Neuronal stem cell (in vitro differentiated cells): Measurements from ENCODE around the gene SH3RF2.

Source experiments
- DNase-seq: peaks from one replicate; pipeline ENCODE4 v3.0.0-alpha.2; 2013; ENCODE audit warnings: low spot score
- H2AFZ ChIP-seq: one replicate; pipeline ENCODE4 v1.6.1; 2013; ENCODE audit warnings: mild to moderate bottlenecking, low read length, inconsistent platforms
- H2AK5ac ChIP-seq: 2 replicates; pipeline ENCODE4 v1.6.1; 2013; ENCODE audit warnings: low read depth, mild to moderate bottlenecking, inconsistent platforms, low read length, moderate library complexity, mixed read lengths
- H2BK120ac ChIP-seq: 2 replicates; pipeline ENCODE4 v1.6.1; 2013; ENCODE audit warnings: low read depth, mild to moderate bottlenecking, inconsistent platforms, low read length, moderate library complexity, mixed read lengths
- H2BK12ac ChIP-seq: one replicate; pipeline ENCODE4 v1.6.1; 2013; ENCODE audit warnings: low read length, inconsistent platforms
- H2BK15ac ChIP-seq: 2 replicates; pipeline ENCODE4 v1.6.1; 2013; ENCODE audit warnings: mild to moderate bottlenecking, low read length, inconsistent platforms, mixed read lengths
- H2BK5ac ChIP-seq: one replicate; pipeline ENCODE4 v1.6.1; 2013; ENCODE audit warnings: inconsistent platforms, mild to moderate bottlenecking, low read length, moderate library complexity
- H3K14ac ChIP-seq: one replicate; pipeline ENCODE4 v1.6.1; 2013; ENCODE audit warnings: low read length, inconsistent platforms
- H3K18ac ChIP-seq: 2 replicates; pipeline ENCODE4 v1.6.1; 2013; ENCODE audit warnings: low read length, inconsistent platforms
- H3K23ac ChIP-seq: 2 replicates; pipeline ENCODE4 v1.6.1; 2013; ENCODE audit warnings: low read depth, mild to moderate bottlenecking, mixed read lengths, low read length, inconsistent platforms; ENCODE audit not compliant: poor library complexity
- H3K27ac ChIP-seq: replicated peaks from 3 replicates; pipeline ENCODE4 v1.5.1; 2013; ENCODE audit warnings: low read length, inconsistent platforms
- H3K27me3 ChIP-seq, 3 experiments: 2 replicates each; pipeline ENCODE4 v1.6.1; 2013; ENCODE audit warnings: low read length in 3 of 3, mild to moderate bottlenecking in 2 of 3, inconsistent platforms in 1 of 3, low read depth in 1 of 3, mixed read lengths in 1 of 3, moderate library complexity in 1 of 3; ENCODE audit not compliant: control insufficient read depth in 3 of 3, insufficient read depth in 3 of 3
- H3K36me3 ChIP-seq, 2 donors: replicated peaks in 1 of 2; 2 replicates each; pipeline ENCODE4 v1.6.1; 2013; ENCODE audit warnings: low read length in 2 of 2; ENCODE audit not compliant: control insufficient read depth in 2 of 2, insufficient read depth in 2 of 2
- H3K4ac ChIP-seq: 2 replicates; pipeline ENCODE4 v1.6.1; 2013; ENCODE audit warnings: inconsistent platforms, mild to moderate bottlenecking, low read length, moderate library complexity
- H3K4me1 ChIP-seq, 2 donors: 1 replicate in 1 of 2; 2 replicates in 1 of 2; pipeline ENCODE4 v1.6.1; 2013; ENCODE audit warnings: low read length in 2 of 2, low read depth in 1 of 2; ENCODE audit not compliant: control insufficient read depth in 2 of 2, insufficient read depth in 1 of 2
- H3K4me2 ChIP-seq: one replicate; pipeline ENCODE4 v1.6.1; 2013; ENCODE audit warnings: mild to moderate bottlenecking, low read length, inconsistent platforms; ENCODE audit not compliant: insufficient read depth, poor library complexity, severe bottlenecking
- H3K4me3 ChIP-seq, 2 donors: 2 replicates each; pipeline ENCODE4 v1.5.1; 2013; ENCODE audit warnings: low read length in 2 of 2, mild to moderate bottlenecking in 2 of 2, inconsistent platforms in 1 of 2, moderate library complexity in 1 of 2
- H3K79me1 ChIP-seq: one replicate; pipeline ENCODE4 v1.6.1; 2013; ENCODE audit warnings: low read depth, mild to moderate bottlenecking, inconsistent platforms, low read length, moderate library complexity
- H3K9ac ChIP-seq: one replicate; pipeline ENCODE4 v1.6.1; 2013; ENCODE audit warnings: mild to moderate bottlenecking, low read depth, low read length, inconsistent platforms; ENCODE audit not compliant: poor library complexity
- H3K9me3 ChIP-seq, 2 donors: replicated peaks in 1 of 2; 2 replicates each; pipeline versions ENCODE3 to v1.6.1; 2013; ENCODE audit warnings: low read length in 2 of 2, mild to moderate bottlenecking in 2 of 2, inconsistent platforms in 1 of 2, low read depth in 1 of 2, mixed read lengths in 1 of 2, moderate library complexity in 1 of 2; ENCODE audit not compliant: control insufficient read depth in 2 of 2, insufficient read depth in 1 of 2
- H4K8ac ChIP-seq: one replicate; pipeline ENCODE4 v1.6.1; 2013; ENCODE audit warnings: low read depth, mild to moderate bottlenecking, inconsistent platforms, low read length, moderate library complexity
- H4K91ac ChIP-seq: one replicate; pipeline ENCODE4 v1.6.1; 2013; ENCODE audit warnings: low read length, low read depth, mild to moderate bottlenecking, inconsistent platforms; ENCODE audit not compliant: poor library complexity
- WGBS, 2 donors: extraction: QIAGEN DNeasy Blood & Tissue Kit; methylation state at CpG; one replicate each; pipeline ENCODE4 v1.1.7; 2013; ENCODE audit warnings: missing lambda C conversion rate in 2 of 2, mixed read lengths in 1 of 2; ENCODE audit not compliant: insufficient read length in 2 of 2, insufficient replicate concordance in 1 of 2; ENCODE audit errors: extremely low coverage in 2 of 2; 5-methylcytosine and 5-hydroxymethylcytosine counted together

Gene SH3RF2

GRCh38 chr5:145939540-145940065 is 3.2 kb downstream of the SH3RF2 start:
- no peak overlapping the region for H3K27ac ChIP-seq
- H3K9ac ChIP-seq, result no peak overlapping the region
- H2BK15ac ChIP-seq, result no peak overlapping the region
- H3K18ac ChIP-seq, result no peak overlapping the region
- H2AK5ac ChIP-seq, result no peak overlapping the region
- H4K91ac ChIP-seq, result no peak overlapping the region
- H2BK120ac ChIP-seq, result no peak overlapping the region
- H3K4ac ChIP-seq, result no peak overlapping the region
- H2AFZ ChIP-seq, result no peak overlapping the region
- H3K23ac ChIP-seq, result no peak overlapping the region
- no peak overlapping the region for H3K14ac ChIP-seq
- H3K4me3 ChIP-seq, result no peak overlapping the region
- H3K36me3 ChIP-seq, result no peaks in the 10 kb centered on the region
- no peak overlapping the region for H3K4me2 ChIP-seq
- no peak overlapping the region for H2BK5ac ChIP-seq
- no CpG with 5 or more reads among the region's 4 CpGs for WGBS, 2 donors
- H3K4me1 ChIP-seq, result peaks cover 10 to 25% of the 10 kb centered on the region in 2 donors
- no peaks in the 10 kb centered on the region for H3K9me3 ChIP-seq
- no peak overlapping the region for H4K8ac ChIP-seq
- no peaks in the 10 kb centered on the region for H3K79me1 ChIP-seq
- no peak overlapping the region for H2BK12ac ChIP-seq
- no peak for DNase-seq
- H3K27me3 ChIP-seq, result peaks cover 0 to 26% (median 0%) of the 10 kb centered on the region in 3 experiments

- no peak for DNase-seq
- Histone ChIP-seq H3K4me3 (no peak overlapping the region), H2AK5ac (no peak overlapping the region), H3K27ac (no peak overlapping the region), H4K91ac (no peak overlapping the region), H3K9me3 (no peaks in the 10 kb centered on the region), H3K4ac (no peak overlapping the region), H4K8ac (no peak overlapping the region), H2BK12ac (no peak overlapping the region), H3K36me3 (no peaks in the 10 kb centered on the region), H3K79me1 (no peaks in the 10 kb centered on the region), H3K14ac (no peak overlapping the region), H3K23ac (no peak overlapping the region), H3K9ac (no peak overlapping the region), H3K27me3 (peaks cover 0 to 26% (median 0%) of the 10 kb centered on the region in 3 experiments), H3K4me1 (peaks cover 8 to 25% of the 10 kb centered on the region in 2 donors), H3K18ac (no peak overlapping the region), H2AFZ (no peak overlapping the region), H2BK120ac (no peak overlapping the region), H2BK15ac (no peak overlapping the region), H3K4me2 (no peak overlapping the region), H2BK5ac (no peak overlapping the region)
- no CpG with 5 or more reads among the region's 2 CpGs for WGBS, 2 donors
Observed at GRCh38 chr5:145941096-145941447, 4.7 kb downstream of the SH3RF2 start.

GRCh38 chr5:145941448-145942130 is 5.2 kb downstream of the SH3RF2 start:
- no peak overlapping the region for H2BK5ac ChIP-seq
- H3K4ac ChIP-seq, result no peak overlapping the region
- peaks cover 0 to 26% (median 0%) of the 10 kb centered on the region in 3 experiments for H3K27me3 ChIP-seq
- no peak overlapping the region for H2BK12ac ChIP-seq
- no CpG with 5 or more reads among the region's 3 CpGs for WGBS, 2 donors
- H3K9ac ChIP-seq, result no peak overlapping the region
- no peak overlapping the region for H3K14ac ChIP-seq
- peaks cover 7 to 25% of the 10 kb centered on the region in 2 donors for H3K4me1 ChIP-seq
- no peak overlapping the region for H3K4me3 ChIP-seq
- no peaks in the 10 kb centered on the region for H3K36me3 ChIP-seq
- no peaks in the 10 kb centered on the region for H3K79me1 ChIP-seq
- H2AK5ac ChIP-seq, result no peak overlapping the region
- H2BK15ac ChIP-seq, result no peak overlapping the region
- no peak overlapping the region for H2BK120ac ChIP-seq
- H3K4me2 ChIP-seq, result no peak overlapping the region
- no peak overlapping the region for H2AFZ ChIP-seq
- no peaks in the 10 kb centered on the region for H3K9me3 ChIP-seq
- no peak overlapping the region for H4K8ac ChIP-seq
- H3K23ac ChIP-seq, result no peak overlapping the region
- H3K18ac ChIP-seq, result no peak overlapping the region
- no peak for DNase-seq
- no peak overlapping the region for H4K91ac ChIP-seq
- H3K27ac ChIP-seq, result no peak overlapping the region

- H4K91ac ChIP-seq, result no peak overlapping the region
- 100% methylated on average over 1 of the region's 3 CpGs for WGBS, 2 donors
Observed at GRCh38 chr5:145942201-145942600, 5.8 kb downstream of the SH3RF2 start.

More at GRCh38 chr5:145942201-145942600, 5.8 kb downstream of the SH3RF2 start:
- Histone ChIP-seq H2BK5ac (no peak overlapping the region), H3K27me3 (peaks cover 0 to 26% (median 0%) of the 10 kb centered on the region in 3 experiments), H3K18ac (no peak overlapping the region), H2BK15ac (no peak overlapping the region), H2AFZ (no peak overlapping the region), H3K23ac (no peak overlapping the region), H4K8ac (no peak overlapping the region), H3K14ac (no peak overlapping the region), H3K9me3 (no peaks in the 10 kb centered on the region), H2BK120ac (no peak overlapping the region), H3K9ac (no peak overlapping the region), H2AK5ac (no peak overlapping the region), H3K4me1 (peaks cover 1 to 21% of the 10 kb centered on the region in 2 donors), H3K79me1 (no peaks in the 10 kb centered on the region), H3K4me3 (no peak overlapping the region), H3K4ac (no peak overlapping the region), H3K36me3 (no peaks in the 10 kb centered on the region), H3K4me2 (no peak overlapping the region), H2BK12ac (no peak overlapping the region), H3K27ac (no peak overlapping the region)
- no peak for DNase-seq
